ENCODE measurements around the gene ADAMTS10. TPM values are rescaled to one million over a fixed set of nuclear protein-coding genes. Genes with fewer than 3 reads are reported as not detected.

ADAMTS10 gene
- total RNA-seq, 1 donor from 2014 or later, result 31.4 TPM

- Mint-ChIP-seq H3K9me3 (no peaks in the 10 kb centered on the region), H3K4me1 (peaks cover 19% of the 10 kb centered on the region)
- DNase-seq (ENCODE audit: low read depth, low spot score), result peak; percentile 50
Measured at GRCh38 chr19:8609279-8610040, 1.1 kb downstream of the ADAMTS10 start.

GRCh38 chr19:8608941-8609278 lies 1.6 kb downstream of the ADAMTS10 start:
- Mint-ChIP-seq H3K27ac (ENCODE audit: unreplicated experiment) (peak overlapping the region; percentile 96), H3K4me1 (peaks cover 19% of the 10 kb centered on the region), H3K9me3 (no peaks in the 10 kb centered on the region), H3K27me3 (ENCODE audit: low read depth) (peaks cover 3% of the 10 kb centered on the region), H3K36me3 (ENCODE audit: low read depth) (peaks cover 5% of the 10 kb centered on the region), H3K4me3 (peak overlapping the region; percentile 82)
- DNase-seq (ENCODE audit: low read depth, low spot score), result no peak
- no peak for TF ChIP-seq CTCF (conservative IDR thresholded peaks at IDR 0.05)

More at GRCh38 chr19:8609279-8610040, 1.1 kb downstream of the ADAMTS10 start:
- Mint-ChIP-seq H3K4me3 (peak overlapping the region; percentile 90), H3K27ac (ENCODE audit: unreplicated experiment) (peak overlapping the region; percentile 96), H3K27me3 (ENCODE audit: low read depth) (peaks cover 3% of the 10 kb centered on the region), H3K36me3 (ENCODE audit: low read depth) (peaks cover 5% of the 10 kb centered on the region)
- peak; percentile 31 for TF ChIP-seq CTCF (conservative IDR thresholded peaks at IDR 0.05)

GRCh38 chr19:8607386-8607785 lies 3.1 kb downstream of the ADAMTS10 start:
- Mint-ChIP-seq H3K9me3 (no peaks in the 10 kb centered on the region), H3K36me3 (ENCODE audit: low read depth) (peaks cover 9% of the 10 kb centered on the region), H3K4me1 (peaks cover 19% of the 10 kb centered on the region), H3K4me3 (peak overlapping the region; percentile 78), H3K27ac (ENCODE audit: unreplicated experiment) (no peak overlapping the region), H3K27me3 (ENCODE audit: low read depth) (peaks cover 3% of the 10 kb centered on the region)
- no peak for DNase-seq (ENCODE audit: low read depth, low spot score)
- TF ChIP-seq CTCF (conservative IDR thresholded peaks at IDR 0.05), result no peak

GRCh38 chr19:8605514-8605913 lies 5.0 kb downstream of the ADAMTS10 start:
- H3K9me3 Mint-ChIP-seq, result no peaks in the 10 kb centered on the region
- no peak for DNase-seq (ENCODE audit: low read depth, low spot score)
- H3K36me3 Mint-ChIP-seq (ENCODE audit: low read depth), result peaks cover 12% of the 10 kb centered on the region
- TF ChIP-seq CTCF (conservative IDR thresholded peaks at IDR 0.05), result no peak
- peaks cover 3% of the 10 kb centered on the region for H3K27me3 Mint-ChIP-seq (ENCODE audit: low read depth)
- H3K27ac Mint-ChIP-seq (ENCODE audit: unreplicated experiment), result no peak overlapping the region
- no peak overlapping the region for H3K4me3 Mint-ChIP-seq
- peaks cover 19% of the 10 kb centered on the region for H3K4me1 Mint-ChIP-seq

- H3K4me3 Mint-ChIP-seq, result no peak overlapping the region
- H3K4me1 Mint-ChIP-seq, result no peaks in the 10 kb centered on the region
- peaks cover 12% of the 10 kb centered on the region for H3K36me3 Mint-ChIP-seq (ENCODE audit: low read depth)
- DNase-seq (ENCODE audit: low read depth, low spot score), result no peak
- TF ChIP-seq CTCF (conservative IDR thresholded peaks at IDR 0.05), result no peak
- no peak overlapping the region for H3K27ac Mint-ChIP-seq (ENCODE audit: unreplicated experiment)
- H3K9me3 Mint-ChIP-seq, result no peaks in the 10 kb centered on the region
- H3K27me3 Mint-ChIP-seq (ENCODE audit: low read depth), result no peaks in the 10 kb centered on the region
Measured at GRCh38 chr19:8601796-8602195, 8.7 kb downstream of the ADAMTS10 start.

All from neural crest cell (in vitro differentiated cells).